Mesendoderm (in vitro differentiated cells): ENCODE results near the gene ZNF80.

Source experiments
- DNase-seq: peaks from one replicate; pipeline ENCODE4 v3.0.0; 2013
- H2AK5ac ChIP-seq: 2 replicates; pipeline ENCODE4 v1.6.1; 2013; ENCODE audit warnings: low read length, inconsistent platforms
- H2BK120ac ChIP-seq: 2 replicates; pipeline ENCODE4 v1.6.1; 2013; ENCODE audit warnings: low read depth, mild to moderate bottlenecking, low read length, moderate library complexity, mixed read lengths
- H2BK15ac ChIP-seq: replicated peaks from 2 replicates; pipeline ENCODE4 v1.6.1; 2013; ENCODE audit warnings: low read depth, mild to moderate bottlenecking, moderate library complexity
- H2BK5ac ChIP-seq: 2 replicates; pipeline ENCODE4 v1.6.1; 2013; ENCODE audit warnings: low read length, inconsistent platforms
- H3K18ac ChIP-seq: 2 replicates; pipeline ENCODE4 v1.6.1; 2013; ENCODE audit warnings: mild to moderate bottlenecking, low read length, mixed read lengths
- H3K23ac ChIP-seq: one replicate; pipeline ENCODE4 v1.6.1; 2013; ENCODE audit warnings: low read length
- H3K27ac ChIP-seq: 2 replicates; pipeline ENCODE4 v1.5.1; 2013; ENCODE audit warnings: low read depth, mild to moderate bottlenecking, inconsistent platforms, low read length, moderate library complexity
- H3K27me3 ChIP-seq: 2 replicates; pipeline ENCODE4 v1.6.1; 2013; ENCODE audit warnings: low read length, control low read depth, mild to moderate bottlenecking, inconsistent platforms; ENCODE audit not compliant: insufficient read depth, poor library complexity
- H3K36me3 ChIP-seq: 2 replicates; pipeline ENCODE4 v1.6.1; 2013; ENCODE audit warnings: low read length, inconsistent platforms; ENCODE audit not compliant: control insufficient read depth, insufficient read depth
- H3K4ac ChIP-seq: one replicate; pipeline ENCODE4 v1.6.1; 2013; ENCODE audit warnings: low read depth, mild to moderate bottlenecking, low read length, moderate library complexity
- H3K4me1 ChIP-seq: 2 replicates; pipeline ENCODE4 v1.6.1; 2013; ENCODE audit warnings: low read depth, low read length, inconsistent platforms; ENCODE audit not compliant: control insufficient read depth
- H3K4me2 ChIP-seq: 2 replicates; pipeline ENCODE4 v1.6.1; 2013; ENCODE audit warnings: low read length
- H3K4me3 ChIP-seq: 2 replicates; pipeline ENCODE4 v1.5.1; 2013; ENCODE audit warnings: mild to moderate bottlenecking, low read length
- H3K56ac ChIP-seq: one replicate; pipeline ENCODE4 v1.6.1; 2013; ENCODE audit warnings: low read length
- H3K79me1 ChIP-seq: 2 replicates; pipeline ENCODE4 v1.6.1; 2013; ENCODE audit warnings: low read length, inconsistent platforms
- H3K79me2 ChIP-seq: 2 replicates; pipeline ENCODE4 v1.6.1; 2013; ENCODE audit warnings: mild to moderate bottlenecking, low read length; ENCODE audit not compliant: control insufficient read depth, insufficient read depth
- H3K9ac ChIP-seq: 2 replicates; pipeline ENCODE4 v1.6.1; 2013; ENCODE audit warnings: low read length, inconsistent platforms
- H4K5ac ChIP-seq: one replicate; pipeline ENCODE4 v1.6.1; 2013; ENCODE audit warnings: low read length
- H4K8ac ChIP-seq: one replicate; pipeline ENCODE4 v1.6.1; 2013; ENCODE audit warnings: low read depth, mild to moderate bottlenecking, control low read depth, low read length, moderate library complexity
- WGBS: extraction: QIAGEN DNeasy Blood & Tissue Kit; methylation state at CpG from one replicate; pipeline ENCODE4 v1.1.7; 2013; ENCODE audit warnings: low lambda C conversion rate, missing lambda C conversion rate; ENCODE audit not compliant: insufficient coverage; ENCODE audit errors: extremely low coverage; 5-methylcytosine and 5-hydroxymethylcytosine counted together

Gene ZNF80

DNA sequence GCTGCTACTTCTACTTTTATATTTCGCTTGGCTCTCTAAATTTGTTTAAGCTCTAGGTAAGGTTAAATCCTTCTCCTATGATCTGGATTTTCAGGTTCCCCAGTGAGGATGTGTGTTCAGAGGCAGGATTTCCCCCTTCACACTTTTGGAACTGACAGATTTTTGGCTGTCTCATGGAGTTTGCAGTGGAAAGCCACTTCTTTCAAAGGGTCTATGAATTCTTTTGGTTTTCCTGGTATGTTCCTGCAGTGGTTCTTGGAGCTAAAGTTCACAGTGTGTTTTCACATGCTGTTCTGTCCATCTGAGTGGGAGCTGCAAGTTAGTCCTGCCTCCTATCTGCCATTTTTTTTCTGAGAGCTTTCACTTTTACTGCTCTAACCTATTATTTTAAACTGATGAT is 34.9 kb upstream of the ZNF80 start:
- Histone ChIP-seq H3K27ac (no peak overlapping the region), H3K79me2 (no peaks in the 10 kb centered on the region), H3K18ac (no peak overlapping the region), H3K36me3 (no peaks in the 10 kb centered on the region), H3K56ac (no peak overlapping the region), H2BK120ac (no peak overlapping the region), H3K4ac (no peak overlapping the region), H3K9ac (no peak overlapping the region), H2BK15ac (no peak overlapping the region), H4K5ac (no peak overlapping the region), H3K4me3 (no peak overlapping the region), H3K27me3 (no peaks in the 10 kb centered on the region), H2AK5ac (no peak overlapping the region), H2BK5ac (no peak overlapping the region), H3K4me1 (no peaks in the 10 kb centered on the region), H4K8ac (no peak overlapping the region), H3K23ac (no peak overlapping the region), H3K4me2 (no peak overlapping the region), H3K79me1 (no peaks in the 10 kb centered on the region)
- no CpG with 5 or more reads among the region's 1 CpG for WGBS
- no peak for DNase-seq

DNA sequence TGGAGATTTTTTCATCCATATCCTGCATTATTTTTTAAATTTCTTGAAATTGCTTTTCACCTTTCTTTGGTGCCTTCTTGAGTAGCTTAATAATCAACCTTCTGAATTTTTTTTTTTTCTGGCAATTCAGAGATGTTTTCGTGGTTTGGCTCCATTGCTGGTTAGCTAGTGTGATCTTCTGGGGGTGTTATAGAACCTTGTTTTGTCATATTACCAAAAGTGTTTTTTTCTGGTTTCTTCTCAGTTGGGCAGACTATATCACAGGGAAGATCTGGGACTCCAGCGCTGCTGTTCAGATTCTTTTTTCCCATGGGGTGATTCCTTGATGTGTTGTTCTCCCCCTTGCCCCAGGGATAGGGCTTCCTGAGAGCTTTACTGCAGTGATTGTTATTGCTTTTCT is 32.6 kb upstream of the ZNF80 start:
- H2BK120ac ChIP-seq, result no peak overlapping the region
- DNase-seq, result no peak
- no peak overlapping the region for H2AK5ac ChIP-seq
- H2BK15ac ChIP-seq, result no peak overlapping the region
- H3K4me1 ChIP-seq, result no peaks in the 10 kb centered on the region
- no peaks in the 10 kb centered on the region for H3K79me2 ChIP-seq
- no peak overlapping the region for H3K23ac ChIP-seq
- H3K36me3 ChIP-seq, result no peaks in the 10 kb centered on the region
- no peak overlapping the region for H3K4ac ChIP-seq
- no peaks in the 10 kb centered on the region for H3K79me1 ChIP-seq
- H3K27me3 ChIP-seq, result no peaks in the 10 kb centered on the region
- no CpG with 5 or more reads among the region's 2 CpGs for WGBS
- H3K27ac ChIP-seq, result no peak overlapping the region
- H3K9ac ChIP-seq, result no peak overlapping the region
- H3K4me3 ChIP-seq, result no peak overlapping the region
- no peak overlapping the region for H4K8ac ChIP-seq
- H3K18ac ChIP-seq, result no peak overlapping the region
- no peak overlapping the region for H3K56ac ChIP-seq
- no peak overlapping the region for H3K4me2 ChIP-seq
- no peak overlapping the region for H2BK5ac ChIP-seq
- H4K5ac ChIP-seq, result no peak overlapping the region

DNA sequence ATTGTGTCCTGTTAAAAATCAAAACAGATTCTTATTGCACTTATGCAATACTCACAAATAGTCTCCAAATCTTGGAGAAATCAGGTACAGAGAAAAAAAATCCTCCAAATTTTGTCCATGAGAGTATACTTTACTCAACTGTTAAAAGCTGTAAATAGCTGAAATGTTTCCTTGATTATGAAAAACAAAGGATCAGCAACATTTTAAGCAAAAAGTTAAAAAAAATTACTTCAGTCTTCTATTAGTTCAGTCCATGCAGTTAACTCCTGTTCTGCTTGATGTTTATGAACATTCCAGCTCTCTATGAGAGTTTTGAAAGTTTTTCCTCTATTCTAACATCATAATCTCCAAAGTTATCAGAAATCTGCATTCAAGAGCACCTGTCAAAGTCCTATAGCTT is 22.8 kb upstream of the ZNF80 start:
- no peak overlapping the region for H3K56ac ChIP-seq
- peak; percentile 2 for DNase-seq
- H2BK120ac ChIP-seq, result no peak overlapping the region

DNA sequence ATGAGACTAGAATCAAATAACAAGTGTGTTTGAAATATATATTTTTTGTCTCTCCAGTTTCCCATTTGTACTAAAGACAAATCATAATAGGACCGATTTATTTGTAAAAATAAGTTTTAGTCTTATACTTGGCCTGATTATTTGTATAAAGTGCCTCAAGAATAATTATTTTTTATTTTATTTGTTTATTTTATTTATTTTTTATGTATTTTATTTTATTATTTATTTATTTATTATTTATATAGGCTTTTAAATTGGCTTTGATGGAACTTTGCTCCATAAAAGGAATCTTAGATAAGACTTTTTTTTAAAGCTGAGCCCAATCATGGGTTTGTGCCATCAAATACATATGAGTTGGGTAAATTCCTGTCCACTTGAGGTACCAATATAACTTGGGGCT is 22.2 kb upstream of the ZNF80 start:
- Histone ChIP-seq H3K9ac (no peak overlapping the region), H2BK15ac (no peak overlapping the region), H3K4me3 (no peak overlapping the region), H2BK5ac (no peak overlapping the region), H2BK120ac (no peak overlapping the region), H3K23ac (no peak overlapping the region), H3K79me1 (no peaks in the 10 kb centered on the region), H3K56ac (no peak overlapping the region), H2AK5ac (no peak overlapping the region), H3K27me3 (no peaks in the 10 kb centered on the region), H3K36me3 (no peaks in the 10 kb centered on the region), H3K4ac (no peak overlapping the region), H3K79me2 (no peaks in the 10 kb centered on the region), H3K27ac (no peak overlapping the region), H4K8ac (no peak overlapping the region), H4K5ac (no peak overlapping the region), H3K4me1 (no peaks in the 10 kb centered on the region), H3K18ac (no peak overlapping the region), H3K4me2 (no peak overlapping the region)
- DNase-seq, result no peak
- WGBS, result no CpG with 5 or more reads among the region's 1 CpG

More for the DNA sequence above, 22.8 kb upstream of the ZNF80 start:
- no peak overlapping the region for H3K18ac ChIP-seq
- no peak overlapping the region for H3K27ac ChIP-seq
- no peak overlapping the region for H2BK5ac ChIP-seq
- no peak overlapping the region for H3K4me2 ChIP-seq
- H4K5ac ChIP-seq, result no peak overlapping the region
- no peaks in the 10 kb centered on the region for H3K4me1 ChIP-seq
- no peak overlapping the region for H2BK15ac ChIP-seq
- H3K27me3 ChIP-seq, result no peaks in the 10 kb centered on the region
- no peak overlapping the region for H3K4ac ChIP-seq
- no peak overlapping the region for H3K9ac ChIP-seq
- no peaks in the 10 kb centered on the region for H3K79me1 ChIP-seq
- H4K8ac ChIP-seq, result no peak overlapping the region
- H3K79me2 ChIP-seq, result no peaks in the 10 kb centered on the region
- H3K36me3 ChIP-seq, result no peaks in the 10 kb centered on the region
- H2AK5ac ChIP-seq, result no peak overlapping the region
- H3K23ac ChIP-seq, result no peak overlapping the region
- H3K4me3 ChIP-seq, result no peak overlapping the region

DNA sequence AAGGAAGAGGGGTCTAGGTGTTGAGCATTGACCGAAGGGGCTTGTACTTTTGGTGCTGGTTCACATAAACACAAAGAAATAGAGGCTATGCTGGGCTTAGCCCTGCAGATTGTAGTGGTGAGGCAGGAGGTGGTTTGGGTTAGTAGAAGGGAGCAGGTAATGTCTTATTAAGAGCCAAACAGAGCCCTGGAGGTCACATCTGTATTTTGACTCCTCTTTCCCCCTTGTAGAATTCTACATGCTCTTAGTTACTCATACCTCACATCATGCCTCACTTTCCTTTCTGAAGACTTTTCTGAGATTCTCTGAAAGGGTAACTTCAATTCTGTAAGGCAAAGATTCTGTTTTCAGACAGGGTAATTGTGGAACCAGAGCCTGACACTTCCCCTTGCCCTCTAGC is 16.1 kb upstream of the ZNF80 start:
- no peak for DNase-seq
- Histone ChIP-seq H3K4ac (no peak overlapping the region), H2BK5ac (no peak overlapping the region), H3K27ac (no peak overlapping the region), H3K36me3 (no peaks in the 10 kb centered on the region), H3K56ac (no peak overlapping the region), H4K5ac (no peak overlapping the region), H2BK120ac (no peak overlapping the region), H3K4me2 (no peak overlapping the region), H2BK15ac (no peak overlapping the region), H3K27me3 (no peaks in the 10 kb centered on the region), H3K79me1 (no peaks in the 10 kb centered on the region), H3K9ac (no peak overlapping the region), H4K8ac (no peak overlapping the region), H2AK5ac (no peak overlapping the region), H3K79me2 (no peaks in the 10 kb centered on the region), H3K4me3 (no peak overlapping the region), H3K4me1 (no peaks in the 10 kb centered on the region), H3K23ac (no peak overlapping the region), H3K18ac (no peak overlapping the region)
- WGBS, result no CpG with 5 or more reads among the region's 1 CpG

- no peak overlapping the region for H3K4me2 ChIP-seq
- H3K18ac ChIP-seq, result no peak overlapping the region
- H3K36me3 ChIP-seq, result no peaks in the 10 kb centered on the region
- H2AK5ac ChIP-seq, result no peak overlapping the region
- no peak overlapping the region for H4K5ac ChIP-seq
- no peaks in the 10 kb centered on the region for H3K4me1 ChIP-seq
- no peak overlapping the region for H3K23ac ChIP-seq
- no peaks in the 10 kb centered on the region for H3K79me2 ChIP-seq
- no peak overlapping the region for H3K27ac ChIP-seq
- no peak for DNase-seq
- no peak overlapping the region for H4K8ac ChIP-seq
- no peak overlapping the region for H2BK15ac ChIP-seq
- no CpG with 5 or more reads among the region's 1 CpG for WGBS
- H3K4me3 ChIP-seq, result no peak overlapping the region
- no peak overlapping the region for H2BK5ac ChIP-seq
- no peak overlapping the region for H3K9ac ChIP-seq
- no peak overlapping the region for H3K56ac ChIP-seq
- no peak overlapping the region for H3K4ac ChIP-seq
- no peaks in the 10 kb centered on the region for H3K79me1 ChIP-seq
- H3K27me3 ChIP-seq, result no peaks in the 10 kb centered on the region
- H2BK120ac ChIP-seq, result no peak overlapping the region
Measured at GRCh38 chr3:114252954-114253353, 15.6 kb upstream of the ZNF80 start.
